GM12864 (cell line): Measurements from ENCODE around the gene CDC42EP5.

Experiments used
- DNase-seq: peaks from one replicate; pipeline ENCODE4 v3.0.0-alpha.2; 2011; ENCODE audit warnings: low read depth
- H3K4me3 ChIP-seq: 2 replicates; pipeline ENCODE4 v1.5.1; 2011; ENCODE audit warnings: mild to moderate bottlenecking, low read depth, low read length, control low read depth
- CTCF ChIP-seq: IDR thresholded peaks from 2 replicates; pipeline ENCODE4 v1.5.1; 2011; ENCODE audit warnings: low read depth, mild to moderate bottlenecking, moderate library complexity, low read length, control low read depth, inconsistent platforms; ENCODE audit errors: missing control alignments

CDC42EP5 gene

GRCh38 chr19:54415208-54415900 is 57.7 kb downstream of the CDC42EP5 start, which contains the start of gene TTYH1:
Gene TTYH1, plus strand, starts transcription at chr19:54415464. Its CDS starts 89 bp downstream, at chr19:54415553.
- no peak within 1 kb of the TSS for H3K4me3 ChIP-seq
- DNase-seq, result no peak
- peak; percentile 42 for TF ChIP-seq CTCF
